CD4-positive, alpha-beta T cell treated with Interleukin-1 beta for 1 hour (primary cell): ENCODE measurements around the gene PDZD4.

Experiments used
- DNase-seq, 2 donors: peaks; one replicate each; pipeline ENCODE4 v3.0.0-alpha.2; 2020 to 2022

The PDZD4 gene

GRCh38 chrX:153804621-153805020 is 25.7 kb downstream of the PDZD4 start:
- DNase-seq, result no peak

DNA sequence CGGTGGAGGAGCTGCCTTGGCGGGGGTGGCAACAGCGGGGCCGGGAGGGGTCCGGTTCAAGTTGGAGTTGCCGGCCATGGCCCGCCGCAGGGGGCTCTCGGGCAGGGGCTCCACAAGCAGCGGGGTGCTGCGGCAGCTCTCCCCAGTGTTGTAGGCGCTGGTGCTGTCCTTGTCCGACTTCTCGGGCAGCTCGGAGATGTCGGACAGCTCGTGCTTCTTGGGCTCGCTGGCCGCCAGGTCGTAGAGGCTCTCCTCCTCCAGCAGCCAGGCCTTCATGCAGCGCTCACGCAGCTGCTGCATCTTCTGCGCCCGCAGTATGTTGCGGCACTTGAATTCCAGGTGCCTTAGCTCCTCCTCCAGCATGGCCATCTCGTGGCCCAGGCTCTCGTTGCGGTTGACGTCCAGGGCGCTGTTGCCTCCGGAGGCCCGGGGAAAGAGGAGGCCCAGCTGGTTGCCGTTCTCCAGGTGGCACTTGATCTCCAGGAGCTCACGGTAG is 26.2 kb downstream of the PDZD4 start:
- DNase-seq, result no peak

GRCh38 chrX:153803211-153804099 is 26.9 kb downstream of the PDZD4 start:
- DNase-seq, result no peak

DNA sequence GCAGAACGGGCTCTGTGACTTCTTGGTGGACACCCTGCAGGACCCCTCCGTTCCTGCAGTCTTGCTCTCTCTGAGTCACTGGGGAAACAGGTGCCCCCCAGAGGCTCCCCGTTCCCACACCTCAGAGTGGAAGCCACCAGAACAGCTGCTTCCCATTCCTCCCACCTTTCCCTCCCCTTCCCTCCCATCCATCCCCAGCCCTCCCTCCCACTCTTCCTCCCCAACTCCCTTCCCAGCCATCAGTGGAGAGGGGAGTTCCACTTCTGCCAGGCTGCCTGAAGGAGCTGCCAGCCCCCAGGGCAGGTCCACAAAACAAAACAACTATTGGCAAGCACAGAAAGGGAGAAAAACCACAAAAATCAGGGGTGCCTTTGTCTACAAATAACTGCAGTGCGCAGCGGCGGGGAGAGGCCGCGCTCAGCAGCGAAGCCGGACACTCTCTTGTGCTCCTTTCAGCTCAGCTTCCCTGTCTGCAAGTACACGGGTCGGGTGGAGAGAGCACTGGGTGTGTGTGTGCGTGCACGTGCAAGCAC is 27.8 kb downstream of the PDZD4 start:
- no peak for DNase-seq

DNA sequence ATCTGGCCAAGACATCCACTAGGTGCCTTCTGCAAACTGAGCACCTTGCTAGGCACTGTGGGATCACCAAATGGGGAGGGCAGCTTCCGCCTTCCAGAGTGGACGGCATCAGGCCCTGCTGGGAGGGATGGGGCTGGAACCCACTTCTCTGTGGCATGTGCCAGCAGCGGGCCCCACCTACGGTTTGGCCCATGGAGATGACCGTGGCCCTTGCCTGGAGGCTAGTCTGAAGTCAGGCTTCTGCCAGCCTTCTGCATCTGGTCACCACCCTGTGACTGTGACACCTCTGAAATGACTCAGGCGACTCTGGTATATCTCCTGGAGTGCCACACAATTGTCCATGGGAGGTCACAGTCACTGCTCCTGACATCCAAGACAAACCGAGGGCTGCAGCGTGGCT is 28.7 kb downstream of the PDZD4 start:
- no peak for DNase-seq

DNA sequence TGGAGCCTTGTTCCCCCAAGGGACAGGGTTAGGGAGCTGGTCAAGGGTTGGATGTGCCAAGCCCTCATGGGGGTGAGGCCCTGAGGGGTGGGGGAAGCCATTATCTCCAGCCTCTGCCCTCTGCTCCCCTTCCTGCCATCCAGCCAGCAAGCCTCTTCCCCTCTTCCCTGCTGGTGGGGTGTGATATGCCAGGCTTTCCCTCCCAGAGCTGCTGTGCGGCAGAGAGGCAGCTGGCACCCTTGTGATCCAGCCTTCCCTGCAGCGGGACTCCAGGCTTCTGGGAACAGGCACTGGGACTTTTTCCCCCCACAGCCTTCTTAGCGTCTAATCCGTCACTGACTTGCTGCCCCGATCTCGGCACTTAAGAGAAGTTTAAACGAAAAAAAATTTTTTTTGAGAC is 29.6 kb downstream of the PDZD4 start:
- DNase-seq, result no peak

DNA sequence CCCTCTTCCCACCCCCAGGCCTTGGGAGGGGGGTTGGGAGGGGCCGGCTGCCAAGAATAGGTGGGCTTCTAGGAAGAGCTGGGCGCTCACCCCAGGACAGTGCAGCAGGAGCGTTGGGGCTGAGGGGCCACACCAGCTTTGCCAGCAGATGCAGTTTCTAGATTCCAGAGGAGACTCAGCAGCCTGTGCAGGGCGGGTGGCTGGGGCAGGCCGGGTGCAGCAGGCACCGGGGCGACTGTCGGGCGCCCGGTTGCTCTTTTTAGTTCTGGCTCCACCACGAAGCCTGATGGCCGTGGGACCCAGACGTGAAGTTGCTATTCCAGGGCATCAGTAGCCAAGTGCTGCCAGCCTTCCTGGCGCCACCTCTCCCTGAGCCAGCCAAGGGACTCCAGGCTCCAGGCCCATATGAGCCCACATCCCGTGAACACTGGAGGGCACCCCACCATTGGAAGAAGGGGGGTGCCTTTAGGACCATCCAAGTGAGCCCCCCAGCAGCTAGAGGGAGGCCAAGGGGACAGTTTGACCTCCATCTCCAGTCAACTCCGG is 30.1 kb downstream of the PDZD4 start:
- no peak for DNase-seq

- DNase-seq, result no peak
Observed at GRCh38 chrX:153799326-153799725, 31.0 kb downstream of the PDZD4 start.

- DNase-seq, result no peak
Observed at GRCh38 chrX:153797415-153798015, 32.8 kb downstream of the PDZD4 start.

DNA sequence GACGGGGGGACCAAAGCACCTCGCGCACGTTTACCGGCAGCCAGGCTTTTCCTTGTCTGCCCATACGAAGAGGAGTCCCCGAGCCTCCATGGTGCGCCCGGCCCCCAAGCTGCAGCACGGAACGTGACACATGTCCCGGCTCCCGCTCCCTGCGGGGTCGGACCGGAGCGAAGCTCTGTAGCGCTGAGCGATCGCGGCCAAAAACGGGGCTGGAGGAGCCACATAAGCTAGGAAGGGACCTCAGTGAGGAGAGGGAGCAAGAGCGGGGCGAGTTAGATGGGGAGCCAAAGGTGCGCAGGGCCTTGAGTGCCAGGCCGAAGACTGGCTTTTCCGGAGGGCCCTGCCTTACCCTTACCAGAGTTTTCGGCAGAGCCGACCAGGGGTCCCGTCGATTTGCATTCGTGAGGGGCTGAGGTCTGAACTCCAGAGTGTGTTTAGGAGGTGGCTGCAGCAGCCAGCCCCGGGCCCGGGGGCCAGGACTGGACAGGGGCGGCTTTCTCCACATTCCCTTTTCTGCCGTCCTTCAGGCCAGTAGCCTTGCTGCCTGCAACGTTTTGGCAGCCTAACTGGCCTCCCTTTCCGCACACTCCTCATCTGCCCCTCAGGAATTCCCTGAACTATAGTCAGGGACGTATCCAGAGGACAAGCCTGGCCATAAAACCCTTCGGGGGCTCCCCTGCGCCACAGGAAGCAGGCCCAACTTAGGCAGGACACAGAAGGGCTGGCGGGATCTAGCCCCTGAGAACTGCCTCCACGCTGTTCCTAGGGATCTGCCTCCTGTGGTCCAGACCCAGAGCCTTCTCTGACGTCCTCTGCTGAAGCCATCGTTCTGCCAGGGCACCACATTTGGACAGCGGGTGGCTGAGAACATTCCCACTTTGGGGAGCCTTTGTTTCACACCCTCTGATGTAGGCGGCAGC is 35.2 kb downstream of the PDZD4 start:
- DNase-seq, result no peak

DNA sequence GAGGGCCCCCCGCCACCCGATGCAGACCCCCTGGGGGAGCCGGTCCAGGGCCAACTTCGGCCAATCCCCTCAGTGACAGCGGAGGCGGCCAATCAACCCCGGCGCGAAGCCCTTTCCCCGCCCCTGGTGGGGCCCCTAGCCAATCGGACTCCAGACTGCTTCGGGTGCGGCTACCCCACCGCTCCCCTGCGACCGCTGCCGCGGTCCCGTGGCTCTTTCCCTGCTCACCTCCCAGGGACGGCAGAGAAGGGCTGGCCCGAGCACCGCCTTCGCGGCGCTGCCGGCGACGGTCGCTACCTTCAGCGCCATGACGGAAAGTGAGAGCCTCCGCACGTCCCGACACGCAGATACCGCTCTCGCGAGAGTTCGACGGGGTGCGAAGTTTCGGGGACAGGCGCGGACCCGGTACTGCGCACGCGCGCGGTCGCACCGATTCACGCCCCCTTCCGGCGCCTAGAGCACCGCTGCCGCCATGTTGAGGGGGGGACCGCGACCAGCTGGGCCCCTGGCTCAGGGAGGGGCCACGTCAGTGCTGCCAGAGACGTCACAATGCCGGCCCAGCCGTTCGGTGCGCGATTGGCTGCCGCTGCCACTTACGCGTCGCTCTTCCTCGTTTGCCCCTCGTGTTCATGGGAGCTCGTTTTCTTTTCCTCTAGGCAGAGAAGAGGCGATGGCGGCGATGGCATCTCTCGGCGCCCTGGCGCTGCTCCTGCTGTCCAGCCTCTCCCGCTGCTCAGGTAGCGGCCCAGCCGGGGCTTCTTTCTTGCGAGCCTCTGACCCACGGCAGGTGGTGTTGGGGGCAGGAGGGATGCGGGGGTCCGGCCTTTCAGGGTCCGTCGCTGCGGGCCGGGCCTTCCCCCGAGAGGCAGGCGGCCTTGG is 36.1 kb downstream of the PDZD4 start, which contains the start of the genes IDH3G and SSR4:
Gene IDH3G, minus strand, starts transcription at position 358 of the 879 bp plus-strand sequence. Its CDS starts 49 bp downstream, at position 309.
Gene SSR4, plus strand, starts transcription at position 651 of the 879 bp plus-strand sequence. Its CDS starts 20 bp downstream, at position 671.
- DNase-seq, result peak; percentile 95 to 96

DNA sequence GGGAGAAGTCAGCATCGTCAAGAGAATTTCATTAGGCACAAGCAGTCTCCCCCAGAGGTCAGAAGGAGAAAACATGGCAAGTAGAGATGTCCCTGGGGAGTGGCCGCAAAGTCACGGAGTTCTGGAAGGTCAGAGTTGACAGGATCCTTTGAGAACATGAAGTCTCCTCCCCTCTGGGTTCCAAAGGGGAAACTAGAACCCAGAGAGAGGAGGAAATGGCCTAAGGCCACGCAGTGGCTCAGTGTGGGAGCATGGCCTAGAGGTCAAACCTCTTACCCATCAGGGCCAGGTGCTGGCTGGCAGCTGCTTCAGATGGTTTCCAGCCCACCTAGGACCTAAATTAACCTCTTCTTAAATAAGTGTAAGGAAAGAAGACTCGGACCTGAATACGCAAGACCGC is 37.1 kb downstream of the PDZD4 start:
- no peak for DNase-seq

DNA sequence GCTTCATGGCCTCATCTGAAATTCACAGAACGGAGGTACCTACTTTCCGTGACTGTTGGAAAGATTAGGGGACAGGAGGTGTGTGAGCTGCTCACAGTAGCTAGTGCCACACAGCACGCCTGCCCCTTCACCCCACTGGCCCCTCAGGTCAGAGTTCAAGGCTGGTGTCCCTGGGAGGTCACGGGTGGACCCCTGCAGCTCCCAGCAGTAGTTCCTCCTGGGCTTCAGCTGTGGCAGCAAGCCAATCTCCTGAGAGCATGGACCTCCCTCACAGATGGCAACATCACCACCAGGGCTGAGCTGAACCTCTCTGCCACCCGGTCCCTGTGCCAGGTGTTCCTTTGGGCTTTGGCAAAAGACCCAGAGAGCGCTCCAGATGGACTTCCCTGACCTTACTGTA is 38.0 kb downstream of the PDZD4 start:
- DNase-seq, result no peak

- DNase-seq, result no peak
Observed at GRCh38 chrX:153791104-153791852, 39.1 kb downstream of the PDZD4 start.

DNA sequence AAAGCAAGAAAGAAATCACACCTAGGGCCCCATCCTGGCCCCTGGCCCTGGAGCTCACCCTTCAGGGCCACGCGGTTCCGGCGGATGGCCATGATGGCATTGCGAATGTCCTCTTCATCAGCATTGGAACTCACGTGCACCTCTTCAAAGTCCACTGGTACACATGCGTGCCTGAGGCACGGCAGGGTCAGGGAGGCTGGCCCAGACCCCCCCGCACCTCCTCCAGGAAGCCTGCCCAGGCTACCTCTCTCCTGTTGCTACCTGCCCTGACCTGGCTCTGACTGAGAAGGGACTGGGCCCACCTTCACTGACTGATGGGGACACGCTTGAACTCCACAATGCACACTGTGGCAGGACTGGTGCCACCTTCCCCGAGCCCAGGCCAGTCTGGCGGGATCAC is 40.7 kb downstream of the PDZD4 start:
- no peak for DNase-seq

DNA sequence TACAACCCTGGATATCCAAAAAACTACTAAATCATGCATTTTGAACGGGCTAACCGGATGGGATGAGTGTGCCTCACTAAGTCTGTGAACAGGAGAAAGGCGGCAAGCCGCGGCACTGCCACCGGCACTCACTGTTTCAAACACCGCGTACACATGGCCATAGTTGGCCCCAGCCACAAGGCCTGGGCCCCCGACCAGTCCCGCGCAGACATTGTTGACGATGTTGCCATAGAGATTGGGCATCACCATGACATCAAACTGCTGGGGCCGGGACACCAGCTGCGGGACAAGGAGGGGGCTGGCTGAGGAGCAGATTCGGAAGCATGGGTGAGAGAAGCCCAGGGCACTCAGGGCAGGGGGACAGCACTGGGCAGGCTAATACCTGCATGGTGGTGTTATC is 43.7 kb downstream of the PDZD4 start:
- DNase-seq, result no peak

DNA sequence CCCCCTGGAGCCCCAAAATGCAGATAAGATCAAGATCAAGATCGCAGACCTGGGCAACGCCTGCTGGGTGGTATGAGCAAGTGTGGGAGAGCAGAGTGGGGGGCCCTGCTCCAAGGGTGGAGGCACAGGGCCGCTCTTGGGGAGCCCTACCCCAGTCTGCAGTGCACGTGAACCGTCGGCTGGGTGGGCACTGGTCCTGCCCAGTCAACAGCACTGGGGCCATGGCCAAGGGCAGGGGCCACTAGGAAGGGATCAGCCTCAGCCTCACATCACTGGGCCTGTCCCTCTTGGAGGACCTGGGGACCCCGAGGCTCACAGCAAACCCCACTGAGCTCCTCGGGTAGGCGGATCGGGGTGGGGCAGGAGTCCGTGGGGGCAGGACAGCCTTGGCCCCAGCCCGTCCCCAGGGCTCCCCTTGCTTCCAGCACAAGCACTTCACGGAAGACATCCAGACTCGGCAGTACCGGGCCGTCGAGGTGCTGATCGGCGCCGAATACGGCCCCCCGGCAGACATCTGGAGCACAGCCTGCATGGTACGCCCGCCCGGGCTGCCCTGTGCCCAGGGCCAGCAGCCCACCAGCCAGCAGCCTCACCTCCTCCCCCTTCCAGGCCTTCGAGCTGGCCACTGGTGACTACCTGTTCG is 45.9 kb downstream of the PDZD4 start:
- no peak for DNase-seq

GRCh38 chrX:153783378-153784013 is 46.8 kb downstream of the PDZD4 start:
- no peak for DNase-seq

DNA sequence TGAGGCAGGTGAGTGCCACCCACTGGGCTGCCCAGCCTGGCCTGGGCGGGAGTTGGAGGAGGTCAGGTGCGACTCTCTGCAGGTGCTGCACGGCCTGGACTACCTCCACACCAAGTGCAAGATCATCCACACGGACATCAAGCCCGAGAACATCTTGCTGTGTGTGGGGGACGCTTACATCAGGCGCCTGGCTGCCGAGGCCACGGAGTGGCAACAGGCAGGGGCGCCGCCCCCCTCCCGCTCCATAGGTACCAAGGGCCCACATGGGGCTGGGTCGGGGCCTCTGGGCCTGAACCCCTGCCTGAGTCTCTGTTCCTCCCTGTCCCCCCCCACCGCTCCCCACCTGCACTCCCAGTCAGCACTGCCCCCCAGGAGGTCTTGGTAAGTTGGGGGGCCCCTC is 47.5 kb downstream of the PDZD4 start:
- DNase-seq, result no peak

DNA sequence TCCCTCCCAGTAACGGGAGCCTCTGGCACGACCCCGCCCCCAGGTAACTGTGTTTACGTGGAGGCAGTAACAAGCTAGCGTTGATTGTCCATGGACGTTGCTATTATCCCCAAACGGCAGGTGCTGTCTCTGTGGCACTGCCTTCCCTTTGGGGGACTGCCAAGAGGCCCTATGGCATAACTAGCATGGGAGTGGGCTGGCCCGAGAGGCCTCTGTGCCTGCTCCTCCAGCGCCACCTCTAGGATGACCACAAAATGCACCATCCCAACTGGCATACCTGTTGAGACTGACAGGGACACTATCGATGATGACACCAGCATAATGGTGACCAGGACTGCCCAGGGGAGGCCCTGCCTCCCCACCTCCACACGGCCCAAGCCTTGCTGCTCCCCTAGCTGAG is 48.0 kb downstream of the PDZD4 start:
- DNase-seq, result no peak
